Prostate gland (tissue), 2 donors: Measurements from ENCODE around the gene HDDC3. TPM values are rescaled to one million over a fixed set of nuclear protein-coding genes. Genes with fewer than 3 reads are reported as not detected.

Source experiments
- DNase-seq: peaks from one replicate; pipeline ENCODE4 v3.0.0-alpha.2; 2019; ENCODE audit warnings: low spot score
- H3K27ac ChIP-seq, 2 donors: fragments of 200-600 bp; sonication (generic); 2 replicates each; pipeline ENCODE4 v1.5.1; 2017 to 2019
- H3K27me3 ChIP-seq: fragments of 200-600 bp; sonication (generic); replicated peaks from 2 replicates; pipeline ENCODE4 v1.5.1; 2019; ENCODE audit not compliant: insufficient read depth
- H3K36me3 ChIP-seq, 2 donors: fragments of 200-600 bp; sonication (generic); 1 replicate in 1 of 2; 2 replicates in 1 of 2; pipeline versions ENCODE4 v1.5.1 to v1.8.1; 2017 to 2019
- H3K4me1 ChIP-seq: fragments of 200-600 bp; sonication (generic); replicated peaks from 2 replicates; pipeline ENCODE4 v1.5.1; 2019
- H3K4me3 ChIP-seq, 2 donors: fragments of 200-600 bp; sonication (generic); 2 replicates each; pipeline ENCODE4 v1.5.1; 2017 to 2019
- H3K9me3 ChIP-seq: fragments of 200-600 bp; sonication (generic); 2 replicates; pipeline ENCODE4 v1.5.1; 2017
- POLR2A ChIP-seq: fragments of 450-650 bp; IDR thresholded peaks from one replicate; pipeline ENCODE4 v1.6.1; 2016; ENCODE audit warnings: antibody characterized with exemption, mild to moderate bottlenecking
- POLR2AphosphoS5 ChIP-seq: sonication (generic); formaldehyde crosslinking; IDR thresholded peaks from one replicate; pipeline ENCODE4 v1.6.1; 2017; ENCODE audit warnings: antibody characterized with exemption
- WGBS: methylation state at CpG from one replicate; pipeline ENCODE4 v1.1.5; 2018; 5-methylcytosine and 5-hydroxymethylcytosine counted together
- intact Hi-C: fragments of 100-400 bp; cut with DNase I; formaldehyde crosslinking; loops from one replicate; pipeline ENCODE4 v1.14.2; 2022
- total RNA-seq, 2 donors: library from RNA; depleted of rRNA; stranded (reverse); fragments of >200 nt; gene quantifications; one replicate each; pipeline ENCODE4 v1.1.0, GENCODE V29; 2016
- TF ChIP-seq, protein P1 (sequence below), 4 experiments: fragments of 200-600 bp in 2 of 4; fragments of 450-650 bp in 2 of 4; sonication (generic) in 2 of 4; IDR thresholded peaks; 1 replicate in 3 of 4; 2 replicates in 1 of 4; pipeline ENCODE4 v1.5.1; 2016 to 2019; ENCODE audit warnings: antibody characterized with exemption in 4 of 4, mild to moderate bottlenecking in 2 of 4, moderate library complexity in 2 of 4

Gene HDDC3
- total RNA-seq, 2 donors from 2014 or later = 16.2 to 30.6 TPM

DNA sequence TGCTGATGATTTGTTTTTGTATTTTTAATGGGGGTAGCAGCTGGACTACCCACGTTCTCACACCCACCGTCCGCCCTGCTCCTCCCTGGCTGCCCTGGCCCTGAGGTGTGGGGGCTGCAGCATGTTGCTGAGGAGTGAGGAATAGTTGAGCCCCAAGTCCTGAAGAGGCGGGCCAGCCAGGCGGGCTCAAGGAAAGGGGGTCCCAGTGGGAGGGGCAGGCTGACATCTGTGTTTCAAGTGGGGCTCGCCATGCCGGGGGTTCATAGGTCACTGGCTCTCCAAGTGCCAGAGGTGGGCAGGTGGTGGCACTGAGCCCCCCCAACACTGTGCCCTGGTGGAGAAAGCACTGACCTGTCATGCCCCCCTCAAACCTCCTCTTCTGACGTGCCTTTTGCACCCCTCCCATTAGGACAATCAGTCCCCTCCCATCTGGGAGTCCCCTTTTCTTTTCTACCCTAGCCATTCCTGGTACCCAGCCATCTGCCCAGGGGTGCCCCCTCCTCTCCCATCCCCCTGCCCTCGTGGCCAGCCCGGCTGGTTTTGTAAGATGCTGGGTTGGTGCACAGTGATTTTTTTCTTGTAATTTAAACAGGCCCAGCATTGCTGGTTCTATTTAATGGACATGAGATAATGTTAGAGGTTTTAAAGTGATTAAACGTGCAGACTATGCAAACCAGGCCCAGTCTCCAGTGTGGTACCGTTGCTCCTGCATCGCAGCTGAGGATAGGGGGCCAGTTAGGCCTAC is 49.4 kb downstream of the HDDC3 start:
- no peaks in the 10 kb centered on the region for H3K9me3 ChIP-seq
- no peak for DNase-seq
- no peaks in the 10 kb centered on the region for H3K27me3 ChIP-seq
- intact Hi-C loops = loop anchor here (10.0 kb wide), 1 partner anchor 568 kb away; no protein-coding TSS in a partner anchor
- TF ChIP-seq, protein P1, sequence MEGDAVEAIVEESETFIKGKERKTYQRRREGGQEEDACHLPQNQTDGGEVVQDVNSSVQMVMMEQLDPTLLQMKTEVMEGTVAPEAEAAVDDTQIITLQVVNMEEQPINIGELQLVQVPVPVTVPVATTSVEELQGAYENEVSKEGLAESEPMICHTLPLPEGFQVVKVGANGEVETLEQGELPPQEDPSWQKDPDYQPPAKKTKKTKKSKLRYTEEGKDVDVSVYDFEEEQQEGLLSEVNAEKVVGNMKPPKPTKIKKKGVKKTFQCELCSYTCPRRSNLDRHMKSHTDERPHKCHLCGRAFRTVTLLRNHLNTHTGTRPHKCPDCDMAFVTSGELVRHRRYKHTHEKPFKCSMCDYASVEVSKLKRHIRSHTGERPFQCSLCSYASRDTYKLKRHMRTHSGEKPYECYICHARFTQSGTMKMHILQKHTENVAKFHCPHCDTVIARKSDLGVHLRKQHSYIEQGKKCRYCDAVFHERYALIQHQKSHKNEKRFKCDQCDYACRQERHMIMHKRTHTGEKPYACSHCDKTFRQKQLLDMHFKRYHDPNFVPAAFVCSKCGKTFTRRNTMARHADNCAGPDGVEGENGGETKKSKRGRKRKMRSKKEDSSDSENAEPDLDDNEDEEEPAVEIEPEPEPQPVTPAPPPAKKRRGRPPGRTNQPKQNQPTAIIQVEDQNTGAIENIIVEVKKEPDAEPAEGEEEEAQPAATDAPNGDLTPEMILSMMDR (IDR thresholded peaks at IDR 0.05) = no peak
- no peak for TF ChIP-seq POLR2AphosphoS5
- no peak for TF ChIP-seq POLR2A
- WGBS = 66% methylated on average over 13 of the region's 13 CpGs
- H3K4me3 ChIP-seq = no peak overlapping the region
- H3K4me1 ChIP-seq = peaks cover 6% of the 10 kb centered on the region
- H3K27ac ChIP-seq = peak overlapping the region; percentile 78 to 86
- peaks cover 10 to 33% of the 10 kb centered on the region in 2 donors for H3K36me3 ChIP-seq

DNA sequence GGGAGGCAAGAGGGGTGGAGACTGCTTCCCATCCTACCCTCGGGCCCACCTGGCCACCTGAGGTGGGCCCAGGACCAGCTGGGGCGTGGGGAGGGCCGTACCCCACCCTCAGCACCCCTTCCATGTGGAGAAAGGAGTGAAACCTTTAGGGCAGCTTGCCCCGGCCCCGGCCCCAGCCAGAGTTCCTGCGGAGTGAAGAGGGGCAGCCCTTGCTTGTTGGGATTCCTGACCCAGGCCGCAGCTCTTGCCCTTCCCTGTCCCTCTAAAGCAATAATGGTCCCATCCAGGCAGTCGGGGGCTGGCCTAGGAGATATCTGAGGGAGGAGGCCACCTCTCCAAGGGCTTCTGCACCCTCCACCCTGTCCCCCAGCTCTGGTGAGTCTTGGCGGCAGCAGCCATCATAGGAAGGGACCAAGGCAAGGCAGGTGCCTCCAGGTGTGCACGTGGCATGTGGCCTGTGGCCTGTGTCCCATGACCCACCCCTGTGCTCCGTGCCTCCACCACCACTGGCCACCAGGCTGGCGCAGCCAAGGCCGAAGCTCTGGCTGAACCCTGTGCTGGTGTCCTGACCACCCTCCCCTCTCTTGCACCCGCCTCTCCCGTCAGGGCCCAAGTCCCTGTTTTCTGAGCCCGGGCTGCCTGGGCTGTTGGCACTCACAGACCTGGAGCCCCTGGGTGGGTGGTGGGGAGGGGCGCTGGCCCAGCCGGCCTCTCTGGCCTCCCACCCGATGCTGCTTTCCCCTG is 50.2 kb downstream of the HDDC3 start:
- Histone ChIP-seq H3K36me3 (peaks cover 11 to 41% of the 10 kb centered on the region in 2 donors), H3K4me3 (no peak overlapping the region), H3K9me3 (no peaks in the 10 kb centered on the region), H3K27ac (no peak overlapping the region), H3K27me3 (no peaks in the 10 kb centered on the region), H3K4me1 (peaks cover 6% of the 10 kb centered on the region)
- WGBS = 79% methylated on average over 12 of the region's 19 CpGs
- TF ChIP-seq POLR2A (no peak), POLR2AphosphoS5 (no peak)
- TF ChIP-seq, protein P1 (IDR thresholded peaks at IDR 0.05) = no peak
- DNase-seq = no peak
- intact Hi-C loops = loop anchor here (10.0 kb wide), 1 partner anchor 567 kb away; no protein-coding TSS in a partner anchor

DNA sequence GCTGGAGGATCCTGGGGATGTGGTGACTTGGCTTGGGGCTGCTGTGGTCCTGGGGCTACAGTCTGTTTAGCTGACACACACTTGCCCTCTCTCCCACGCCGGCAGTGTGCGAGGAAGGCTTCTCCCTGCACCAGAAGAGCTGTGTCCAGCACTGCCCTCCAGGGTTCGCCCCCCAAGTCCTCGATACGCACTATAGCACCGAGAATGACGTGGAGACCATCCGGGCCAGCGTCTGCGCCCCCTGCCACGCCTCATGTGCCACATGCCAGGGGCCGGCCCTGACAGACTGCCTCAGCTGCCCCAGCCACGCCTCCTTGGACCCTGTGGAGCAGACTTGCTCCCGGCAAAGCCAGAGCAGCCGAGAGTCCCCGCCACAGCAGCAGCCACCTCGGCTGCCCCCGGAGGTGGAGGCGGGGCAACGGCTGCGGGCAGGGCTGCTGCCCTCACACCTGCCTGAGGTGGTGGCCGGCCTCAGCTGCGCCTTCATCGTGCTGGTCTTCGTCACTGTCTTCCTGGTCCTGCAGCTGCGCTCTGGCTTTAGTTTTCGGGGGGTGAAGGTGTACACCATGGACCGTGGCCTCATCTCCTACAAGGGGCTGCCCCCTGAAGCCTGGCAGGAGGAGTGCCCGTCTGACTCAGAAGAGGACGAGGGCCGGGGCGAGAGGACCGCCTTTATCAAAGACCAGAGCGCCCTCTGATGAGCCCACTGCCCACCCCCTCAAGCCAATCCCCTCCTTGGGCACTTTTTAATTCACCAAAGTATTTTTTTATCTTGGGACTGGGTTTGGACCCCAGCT is 51.0 kb downstream of the HDDC3 start:
- H3K27me3 ChIP-seq = no peaks in the 10 kb centered on the region
- H3K27ac ChIP-seq = no peak overlapping the region
- H3K9me3 ChIP-seq = no peaks in the 10 kb centered on the region
- H3K4me1 ChIP-seq = peaks cover 6% of the 10 kb centered on the region
- intact Hi-C loops = loop anchor here (10.0 kb wide), 1 partner anchor 567 kb away; no protein-coding TSS in a partner anchor
- WGBS = 73% methylated on average over 35 of the region's 35 CpGs
- H3K4me3 ChIP-seq = no peak overlapping the region
- TF ChIP-seq, protein P1 (IDR thresholded peaks at IDR 0.05) = no peak
- TF ChIP-seq POLR2AphosphoS5 = no peak
- TF ChIP-seq POLR2A = no peak
- H3K36me3 ChIP-seq = peaks cover 17 to 49% of the 10 kb centered on the region in 2 donors
- no peak for DNase-seq

DNA sequence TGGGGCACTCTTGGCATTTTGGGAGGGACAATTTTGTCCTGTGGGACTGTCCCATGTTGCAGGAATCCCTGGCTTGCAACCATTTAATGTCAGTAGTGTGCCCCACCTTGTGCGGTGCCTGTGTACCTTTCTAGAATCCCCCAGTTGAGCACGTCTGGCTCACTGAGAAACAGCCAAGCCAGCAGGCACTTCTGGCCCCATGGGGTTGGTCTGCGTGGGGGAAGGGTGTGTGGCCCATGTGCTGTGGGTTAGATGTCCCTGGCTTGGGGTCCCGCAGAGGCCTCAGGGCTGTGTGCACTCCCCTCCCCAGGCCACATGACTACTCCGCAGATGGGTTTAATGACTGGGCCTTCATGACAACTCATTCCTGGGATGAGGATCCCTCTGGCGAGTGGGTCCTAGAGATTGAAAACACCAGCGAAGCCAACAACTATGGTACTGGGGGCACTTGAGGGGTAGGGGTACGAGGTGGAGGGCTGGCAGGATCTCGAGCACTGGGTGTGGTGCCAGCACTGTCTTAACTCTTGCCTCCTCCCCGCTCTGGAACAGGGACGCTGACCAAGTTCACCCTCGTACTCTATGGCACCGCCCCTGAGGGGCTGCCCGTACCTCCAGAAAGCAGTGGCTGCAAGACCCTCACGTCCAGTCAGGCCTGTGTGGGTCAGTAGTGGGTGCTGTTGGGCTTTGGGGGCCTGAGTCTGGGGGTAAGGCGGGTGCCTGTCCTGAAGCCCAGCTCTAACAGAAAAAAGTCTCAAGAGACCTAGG is 51.8 kb downstream of the HDDC3 start:
- TF ChIP-seq POLR2A (no peak), POLR2AphosphoS5 (no peak)
- TF ChIP-seq, protein P1 (IDR thresholded peaks at IDR 0.05) = no peak
- DNase-seq = no peak
- H3K36me3 ChIP-seq = peaks cover 20 to 57% of the 10 kb centered on the region in 2 donors
- intact Hi-C loops = loop anchor here (10.0 kb wide), 1 partner anchor 566 kb away; no protein-coding TSS in a partner anchor
- no peaks in the 10 kb centered on the region for H3K27me3 ChIP-seq
- H3K4me1 ChIP-seq = peaks cover 6% of the 10 kb centered on the region
- H3K9me3 ChIP-seq = no peaks in the 10 kb centered on the region
- H3K4me3 ChIP-seq = no peak overlapping the region
- 86% methylated on average over 15 of the region's 16 CpGs for WGBS
- H3K27ac ChIP-seq = no peak overlapping the region
